ENCODE data around the gene RIN2. TPM values are rescaled to one million over a fixed set of nuclear protein-coding genes. Genes with fewer than 3 reads are reported as not detected.

RIN2 gene
- total RNA-seq, 1 experiment from 2014 or later, result 36.7 TPM

DNA sequence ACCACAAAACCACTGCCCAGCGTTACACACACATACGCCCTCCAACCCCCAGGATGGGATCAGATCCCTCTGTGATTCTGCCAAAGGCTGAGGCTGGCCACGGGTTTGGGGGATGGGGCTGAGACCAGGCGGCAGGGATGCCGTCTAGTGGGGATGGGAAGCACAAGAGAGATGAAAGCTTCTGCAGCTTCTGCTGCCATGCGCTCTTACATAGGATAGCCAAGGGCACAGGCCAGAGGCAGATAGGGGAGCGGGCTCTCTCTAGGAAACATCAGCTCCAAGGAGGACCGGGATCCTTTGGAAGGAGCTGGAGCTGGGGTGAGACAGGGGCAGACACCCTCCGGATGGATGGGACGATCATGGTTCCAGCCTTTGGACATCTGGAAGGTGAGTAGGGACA lies 18.7 kb upstream of the RIN2 start:
- Mint-ChIP-seq H3K9me3 (ENCODE audit: unreplicated experiment) (peaks cover 3% of the 10 kb centered on the region), H3K4me3 (ENCODE audit: unreplicated experiment) (no peak overlapping the region), H3K27ac (ENCODE audit: unreplicated experiment) (no peak overlapping the region), H3K27me3 (ENCODE audit: insufficient read depth, unreplicated experiment) (no peaks in the 10 kb centered on the region), H3K36me3 (ENCODE audit: insufficient read depth, unreplicated experiment) (no peaks in the 10 kb centered on the region), H3K4me1 (ENCODE audit: low read depth, unreplicated experiment) (peaks cover 16% of the 10 kb centered on the region)
- no peaks in the 10 kb centered on the region; the same call in 1 of the 2 replicates for H3K36me3 ChIP-seq (ENCODE audit: control insufficient read depth, insufficient read depth, low read length)
- TF ChIP-seq, protein P1, sequence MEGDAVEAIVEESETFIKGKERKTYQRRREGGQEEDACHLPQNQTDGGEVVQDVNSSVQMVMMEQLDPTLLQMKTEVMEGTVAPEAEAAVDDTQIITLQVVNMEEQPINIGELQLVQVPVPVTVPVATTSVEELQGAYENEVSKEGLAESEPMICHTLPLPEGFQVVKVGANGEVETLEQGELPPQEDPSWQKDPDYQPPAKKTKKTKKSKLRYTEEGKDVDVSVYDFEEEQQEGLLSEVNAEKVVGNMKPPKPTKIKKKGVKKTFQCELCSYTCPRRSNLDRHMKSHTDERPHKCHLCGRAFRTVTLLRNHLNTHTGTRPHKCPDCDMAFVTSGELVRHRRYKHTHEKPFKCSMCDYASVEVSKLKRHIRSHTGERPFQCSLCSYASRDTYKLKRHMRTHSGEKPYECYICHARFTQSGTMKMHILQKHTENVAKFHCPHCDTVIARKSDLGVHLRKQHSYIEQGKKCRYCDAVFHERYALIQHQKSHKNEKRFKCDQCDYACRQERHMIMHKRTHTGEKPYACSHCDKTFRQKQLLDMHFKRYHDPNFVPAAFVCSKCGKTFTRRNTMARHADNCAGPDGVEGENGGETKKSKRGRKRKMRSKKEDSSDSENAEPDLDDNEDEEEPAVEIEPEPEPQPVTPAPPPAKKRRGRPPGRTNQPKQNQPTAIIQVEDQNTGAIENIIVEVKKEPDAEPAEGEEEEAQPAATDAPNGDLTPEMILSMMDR (IDR thresholded peaks at IDR 0.05; ENCODE audit: insufficient read depth in 1 of 2, low read depth in 1 of 2, low read length in 1 of 2, severe bottlenecking in 1 of 2, unreplicated experiment in 1 of 2), result no peak
- peaks cover 10% of the 10 kb centered on the region for H3K4me1 ChIP-seq
- no peaks in the 10 kb centered on the region for H3K27me3 ChIP-seq (replicated peaks; ENCODE audit: control insufficient read depth, insufficient read depth, low read length)
- H3K4me3 ChIP-seq (ENCODE audit: low read depth, low read length), result no peak overlapping the region
- no peaks in the 10 kb centered on the region for H3K9me3 ChIP-seq
- intact Hi-C loops (cut with micrococcal nuclease; ENCODE audit: unreplicated experiment), result no loop called here
- no peak for DNase-seq
- BruUV-seq (replicated peaks), result no TSS peak
- POLR2A ChIA-PET, result no interaction called here
- CTCF ChIA-PET, result no interaction called here

DNA sequence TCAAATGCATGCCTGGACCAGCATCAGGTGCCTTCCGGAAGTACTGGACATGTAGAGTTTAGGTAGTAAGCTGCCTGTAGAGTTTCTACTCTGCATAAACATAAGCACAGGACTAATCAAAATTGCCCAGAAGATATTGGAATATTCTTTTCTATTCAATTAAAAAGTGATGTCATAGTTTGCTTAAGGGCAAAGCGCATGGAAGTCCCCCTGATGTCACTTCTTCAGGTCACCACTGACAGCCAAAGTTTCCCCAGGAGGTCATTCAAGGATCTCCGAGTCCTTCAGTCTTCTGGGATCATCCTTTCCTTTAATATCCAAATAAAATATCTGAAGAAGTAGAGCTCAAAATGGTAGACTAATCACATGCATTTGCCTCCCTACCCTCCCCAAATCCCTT lies 17.5 kb upstream of the RIN2 start:
- peaks cover 6% of the 10 kb centered on the region for H3K9me3 ChIP-seq
- no peaks in the 10 kb centered on the region for H3K27me3 Mint-ChIP-seq (ENCODE audit: insufficient read depth, unreplicated experiment)
- CTCF ChIA-PET, result no interaction called here
- H3K36me3 Mint-ChIP-seq (ENCODE audit: insufficient read depth, unreplicated experiment), result no peaks in the 10 kb centered on the region
- TF ChIP-seq, protein P1 (IDR thresholded peaks at IDR 0.05; ENCODE audit: insufficient read depth in 1 of 2, low read depth in 1 of 2, low read length in 1 of 2, severe bottlenecking in 1 of 2, unreplicated experiment in 1 of 2), result no peak
- no TSS peak for BruUV-seq (replicated peaks)
- no peak overlapping the region for H3K4me3 ChIP-seq (ENCODE audit: low read depth, low read length)
- H3K4me1 Mint-ChIP-seq (ENCODE audit: low read depth, unreplicated experiment), result peaks cover 6% of the 10 kb centered on the region
- no peak overlapping the region for H3K27ac Mint-ChIP-seq (ENCODE audit: unreplicated experiment)
- POLR2A ChIA-PET, result no interaction called here
- H3K9me3 Mint-ChIP-seq (ENCODE audit: unreplicated experiment), result peaks cover 9% of the 10 kb centered on the region
- no peaks in the 10 kb centered on the region for H3K27me3 ChIP-seq (replicated peaks; ENCODE audit: control insufficient read depth, insufficient read depth, low read length)
- no peaks in the 10 kb centered on the region; the same call in 1 of the 2 replicates for H3K36me3 ChIP-seq (ENCODE audit: control insufficient read depth, insufficient read depth, low read length)
- H3K4me3 Mint-ChIP-seq (ENCODE audit: unreplicated experiment), result no peak overlapping the region
- intact Hi-C loops (cut with micrococcal nuclease; ENCODE audit: unreplicated experiment), result no loop called here
- peaks cover 10% of the 10 kb centered on the region for H3K4me1 ChIP-seq
- no peak for DNase-seq

DNA sequence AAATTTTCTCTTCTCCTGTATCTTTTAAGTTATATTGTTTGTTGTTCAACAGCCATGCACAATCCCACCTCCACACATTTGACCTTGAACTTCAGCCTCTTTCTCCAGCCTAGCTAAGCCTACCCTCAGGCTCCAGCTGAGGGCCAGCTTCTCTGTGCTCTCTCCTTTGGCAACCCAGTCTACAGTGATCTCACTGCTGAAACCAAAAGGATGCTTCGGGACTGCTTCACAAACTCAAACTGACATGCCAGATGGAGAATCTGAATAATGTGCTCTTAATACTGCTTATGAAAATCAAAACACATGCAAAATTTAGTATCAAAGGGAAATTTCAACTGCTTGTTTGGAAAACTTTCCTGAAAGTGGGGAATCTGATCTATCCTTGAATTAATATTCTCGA lies 16.1 kb upstream of the RIN2 start:
- no peaks in the 10 kb centered on the region for H3K36me3 Mint-ChIP-seq (ENCODE audit: insufficient read depth, unreplicated experiment)
- intact Hi-C loops (cut with micrococcal nuclease; ENCODE audit: unreplicated experiment), result no loop called here
- Histone ChIP-seq H3K27me3 (replicated peaks; ENCODE audit: control insufficient read depth, insufficient read depth, low read length) (no peaks in the 10 kb centered on the region), H3K4me3 (ENCODE audit: low read depth, low read length) (no peak overlapping the region), H3K36me3 (ENCODE audit: control insufficient read depth, insufficient read depth, low read length) (no peaks in the 10 kb centered on the region; the same call in 1 of the 2 replicates), H3K4me1 (peaks cover 5% of the 10 kb centered on the region), H3K9me3 (peaks cover 19% of the 10 kb centered on the region)
- POLR2A ChIA-PET, result no interaction called here
- peaks cover 4% of the 10 kb centered on the region for H3K4me1 Mint-ChIP-seq (ENCODE audit: low read depth, unreplicated experiment)
- TF ChIP-seq, protein P1 (IDR thresholded peaks at IDR 0.05; ENCODE audit: insufficient read depth in 1 of 2, low read depth in 1 of 2, low read length in 1 of 2, severe bottlenecking in 1 of 2, unreplicated experiment in 1 of 2), result no peak
- H3K9me3 Mint-ChIP-seq (ENCODE audit: unreplicated experiment), result peaks cover 19% of the 10 kb centered on the region
- no peaks in the 10 kb centered on the region for H3K27me3 Mint-ChIP-seq (ENCODE audit: insufficient read depth, unreplicated experiment)
- BruUV-seq (replicated peaks), result no TSS peak
- CTCF ChIA-PET, result no interaction called here
- H3K4me3 Mint-ChIP-seq (ENCODE audit: unreplicated experiment), result no peak overlapping the region
- no peak overlapping the region for H3K27ac Mint-ChIP-seq (ENCODE audit: unreplicated experiment)
- no peak for DNase-seq
